Gastrocnemius medialis (tissue), 4 donors: Measurements from ENCODE around the gene SPACA5. TPM values are rescaled to one million over a fixed set of nuclear protein-coding genes. Genes with fewer than 3 reads are reported as not detected.
"Not testable (repeated sequence)": the region's sequence is repeated elsewhere in the genome, so short reads cannot be mapped to it uniquely, and the experiment has no call there.

Source experiments
- ATAC-seq, 2 donors: fragments of 150-250 bp; one replicate each; pipeline ENCODE4 v1.9.1; 2016
- DNase-seq, 2 donors: peaks; one replicate each; pipeline ENCODE4 v3.0.0-alpha.2; 2019
- H3K27ac ChIP-seq, 4 donors: fragments of 200-600 bp; sonication (generic); 1 replicate in 1 of 4; 2 replicates in 3 of 4; pipeline ENCODE4 v1.5.1; 2016 to 2018; ENCODE audit warnings: mild to moderate bottlenecking in 2 of 4, moderate library complexity in 1 of 4
- H3K27me3 ChIP-seq, 3 donors: fragments of 200-600 bp; sonication (generic) in 2 of 3; 1 replicate in 1 of 3; 2 replicates in 2 of 3; pipeline versions ENCODE4 v1.5.1 to v1.6.0; 2016 to 2019; ENCODE audit warnings: mild to moderate bottlenecking in 1 of 3, moderate library complexity in 1 of 3
- H3K36me3 ChIP-seq, 2 donors: fragments of 200-600 bp; sonication (generic) in 1 of 2; one replicate each; pipeline ENCODE4 v1.5.1; 2017 to 2018
- H3K4me1 ChIP-seq, 2 donors: fragments of 200-600 bp; sonication (generic) in 1 of 2; one replicate each; pipeline ENCODE4 v1.5.1; 2016 to 2017; ENCODE audit warnings: mild to moderate bottlenecking in 2 of 2
- H3K4me3 ChIP-seq, 4 donors: fragments of 200-600 bp; sonication (generic) in 3 of 4; 1 replicate in 1 of 4; 2 replicates in 3 of 4; pipeline ENCODE4 v1.5.1; 2016 to 2019; ENCODE audit warnings: mild to moderate bottlenecking in 2 of 4
- H3K9me3 ChIP-seq, 3 donors: fragments of 200-600 bp; sonication (generic) in 2 of 3; 1 replicate in 1 of 3; 2 replicates in 2 of 3; pipeline ENCODE4 v1.5.1; 2016 to 2019
- POLR2A ChIP-seq, 2 donors: fragments of 450-650 bp; IDR thresholded peaks; one replicate each; pipeline ENCODE4 v1.6.1; 2017; ENCODE audit warnings: antibody characterized with exemption in 2 of 2, mild to moderate bottlenecking in 2 of 2, moderate library complexity in 2 of 2
- in situ Hi-C, 4 donors: fragments of 200-750 bp; cut with MboI; loops; one replicate each; pipeline versions ENCODE4 v1.15.0 to v1.8.0; 2017; ENCODE audit warnings: low sequenced_read_pairs in 4 of 4
- intact Hi-C: fragments of 100-400 bp; cut with DNase I; formaldehyde crosslinking; loops from one replicate; pipeline ENCODE4 v1.15.1; 2023; ENCODE audit warnings: low total_unique reads
- total RNA-seq, 4 donors: library from RNA; depleted of rRNA; stranded (reverse); fragments of >200 nt; gene quantifications; one replicate each; pipeline versions ENCODE4 v1.1.0 to v1.2.3, GENCODE V29; 2016
- TF ChIP-seq, protein P1 (sequence below), 5 experiments: fragments of 450-650 bp in 3 of 5; fragments of 200-600 bp in 2 of 5; sonication (generic) in 2 of 5; IDR thresholded peaks in 4 of 5; conservative IDR thresholded peaks in 1 of 5; 1 replicate in 4 of 5; 2 replicates in 1 of 5; pipeline ENCODE4 v1.5.1; 2016 to 2019; ENCODE audit warnings: antibody characterized with exemption in 5 of 5, mild to moderate bottlenecking in 3 of 5, moderate library complexity in 3 of 5

Gene SPACA5
- total RNA-seq, 4 donors from 2014 or later = not detected

DNA sequence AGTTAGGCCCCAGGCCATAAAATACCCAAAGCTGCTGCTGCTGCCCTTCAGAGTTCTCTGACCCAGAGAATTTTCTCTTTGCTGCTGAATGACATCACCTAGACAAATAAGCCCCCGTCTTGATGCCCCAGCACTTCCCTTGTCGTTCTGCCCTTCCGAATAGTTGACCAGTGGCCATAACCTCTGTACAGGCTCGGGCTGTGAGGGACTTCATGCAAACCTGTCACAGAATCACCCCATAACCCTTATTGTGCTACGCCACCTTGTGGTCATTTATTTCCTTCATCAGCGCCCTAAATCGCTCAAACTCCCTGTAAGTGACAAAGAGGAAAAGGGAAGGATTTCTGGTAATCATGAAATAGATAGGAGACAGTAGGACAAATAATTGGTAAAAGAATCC lies 18.8 kb downstream of the SPACA5 start:
- peak; percentile 50 to 54 for ATAC-seq
- Histone ChIP-seq H3K9me3 (no peaks in the 10 kb centered on the region), H3K4me3 (no peak overlapping the region), H3K36me3 (no peaks in the 10 kb centered on the region), H3K27me3 (no peaks in the 10 kb centered on the region), H3K27ac (no peak overlapping the region), H3K4me1 (peaks cover 0 to 4% of the 10 kb centered on the region in 2 donors)
- peak in 1 of 2 donors; percentile 4 for DNase-seq
- in situ Hi-C loops (loop anchor here (10.0 to 25.0 kb wide), 2 partner anchors 163 to 191 kb away; partner anchors contain the start of gene ZNF81 (in 3 of the 4)), intact Hi-C loops (loop anchor here (5.0 to 10.0 kb wide), 4 partner anchors 173 to 779 kb away; partner anchors contain the start of genes ARAF, ELK1, HDAC6 and UXT)
- TF ChIP-seq, protein P1, sequence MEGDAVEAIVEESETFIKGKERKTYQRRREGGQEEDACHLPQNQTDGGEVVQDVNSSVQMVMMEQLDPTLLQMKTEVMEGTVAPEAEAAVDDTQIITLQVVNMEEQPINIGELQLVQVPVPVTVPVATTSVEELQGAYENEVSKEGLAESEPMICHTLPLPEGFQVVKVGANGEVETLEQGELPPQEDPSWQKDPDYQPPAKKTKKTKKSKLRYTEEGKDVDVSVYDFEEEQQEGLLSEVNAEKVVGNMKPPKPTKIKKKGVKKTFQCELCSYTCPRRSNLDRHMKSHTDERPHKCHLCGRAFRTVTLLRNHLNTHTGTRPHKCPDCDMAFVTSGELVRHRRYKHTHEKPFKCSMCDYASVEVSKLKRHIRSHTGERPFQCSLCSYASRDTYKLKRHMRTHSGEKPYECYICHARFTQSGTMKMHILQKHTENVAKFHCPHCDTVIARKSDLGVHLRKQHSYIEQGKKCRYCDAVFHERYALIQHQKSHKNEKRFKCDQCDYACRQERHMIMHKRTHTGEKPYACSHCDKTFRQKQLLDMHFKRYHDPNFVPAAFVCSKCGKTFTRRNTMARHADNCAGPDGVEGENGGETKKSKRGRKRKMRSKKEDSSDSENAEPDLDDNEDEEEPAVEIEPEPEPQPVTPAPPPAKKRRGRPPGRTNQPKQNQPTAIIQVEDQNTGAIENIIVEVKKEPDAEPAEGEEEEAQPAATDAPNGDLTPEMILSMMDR (IDR thresholded peaks at IDR 0.05 in 4 of 5, conservative IDR thresholded peaks at IDR 0.05 in 1 of 5) = peak in 4 of 5 experiments; percentile 21 to 62 (median 54)
- no peak for TF ChIP-seq POLR2A (IDR thresholded peaks at IDR 0.05)

DNA sequence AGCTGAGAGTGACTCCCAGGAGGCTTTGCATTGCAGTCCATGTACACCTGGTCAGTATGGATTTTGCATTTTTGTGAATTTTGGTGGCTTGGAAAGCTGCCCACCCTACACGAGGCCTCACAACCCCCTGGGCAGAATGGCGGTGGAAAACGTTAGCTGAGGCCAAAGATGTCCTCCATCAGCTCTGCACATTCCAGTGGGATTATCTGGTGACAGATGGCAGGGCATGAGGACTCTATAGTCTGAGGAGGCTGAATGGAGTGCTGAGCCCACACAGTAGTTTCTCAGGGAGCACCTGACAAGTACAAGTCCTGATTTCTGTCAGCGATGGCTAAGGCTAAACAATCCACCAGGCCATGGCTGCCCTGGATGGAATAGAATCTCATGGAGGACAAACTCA lies 20.8 kb downstream of the SPACA5 start:
- intact Hi-C loops (loop anchor here (2.0 to 10.0 kb wide), 5 partner anchors 175 to 777 kb away; partner anchors contain the start of genes ARAF, ELK1, HDAC6 and UXT), in situ Hi-C loops (loop anchor here (10.0 to 25.0 kb wide), 2 partner anchors 165 to 193 kb away; partner anchors contain the start of gene ZNF81 (in 3 of the 4))
- H3K4me1 ChIP-seq, H3K27me3 ChIP-seq, DNase-seq, H3K9me3 ChIP-seq, H3K4me3 ChIP-seq, H3K27ac ChIP-seq, ATAC-seq, H3K36me3 ChIP-seq: not testable (repeated sequence)

DNA sequence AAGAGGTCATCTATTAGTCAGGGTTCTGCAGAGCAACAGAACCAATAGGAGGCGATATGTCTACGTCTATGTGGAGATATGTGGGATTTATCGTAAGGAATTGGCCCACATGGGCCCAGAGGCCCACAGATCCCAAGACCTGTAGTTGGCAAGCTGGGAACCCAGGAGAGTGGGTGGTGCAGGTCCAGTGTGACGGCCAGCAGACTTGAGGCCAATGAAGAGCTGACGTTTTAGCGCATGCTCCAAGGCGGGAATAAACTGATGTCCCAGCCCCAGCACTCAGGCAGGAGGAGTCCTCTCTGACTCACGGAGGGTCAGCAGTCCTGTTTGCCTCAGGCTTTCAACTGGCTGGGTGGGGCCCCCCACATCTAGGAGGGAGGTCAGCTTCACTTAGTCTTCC lies 21.3 kb downstream of the SPACA5 start:
- no peak for DNase-seq
- no peak overlapping the region for H3K4me3 ChIP-seq
- H3K36me3 ChIP-seq = no peaks in the 10 kb centered on the region
- H3K9me3 ChIP-seq = no peaks in the 10 kb centered on the region
- H3K27me3 ChIP-seq = no peaks in the 10 kb centered on the region
- in situ Hi-C loops = loop anchor here (10.0 to 25.0 kb wide), 2 partner anchors 166 to 193 kb away; partner anchors contain the start of gene ZNF81 (in 3 of the 4)
- H3K4me1 ChIP-seq = peaks cover 0 to 4% of the 10 kb centered on the region in 2 donors
- TF ChIP-seq POLR2A (IDR thresholded peaks at IDR 0.05) = no peak
- TF ChIP-seq, protein P1 (IDR thresholded peaks at IDR 0.05 in 4 of 5, conservative IDR thresholded peaks at IDR 0.05 in 1 of 5) = no peak
- no peak for ATAC-seq
- no peak overlapping the region for H3K27ac ChIP-seq
- intact Hi-C loops = loop anchor here (5.0 to 10.0 kb wide), 4 partner anchors 176 to 777 kb away; partner anchors contain the start of genes ARAF, ELK1, HDAC6 and UXT

DNA sequence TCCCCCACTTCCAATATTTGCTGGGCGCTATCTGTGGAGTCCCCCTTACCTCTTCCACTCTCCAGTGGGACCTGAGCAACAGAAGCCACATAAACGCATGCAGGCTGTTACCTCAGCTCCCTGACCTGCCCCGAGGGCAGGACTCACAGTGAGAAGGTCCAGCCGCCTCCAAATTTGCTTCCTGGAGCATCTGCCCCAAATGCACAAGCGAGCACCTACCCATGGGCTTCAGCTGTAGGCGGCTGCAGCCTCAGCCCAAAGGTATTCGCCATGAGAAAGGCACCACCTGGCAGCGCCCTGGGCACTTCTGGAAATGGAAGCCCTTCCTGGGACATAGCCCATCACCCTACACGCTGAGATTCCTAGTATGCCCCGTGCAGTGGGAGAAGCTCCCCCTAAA lies 23.4 kb downstream of the SPACA5 start:
- in situ Hi-C loops = loop anchor here in 1 of 4 donors (25.0 kb wide), 1 partner anchor 168 kb away; no protein-coding TSS in a partner anchor
- peaks cover 0 to 4% of the 10 kb centered on the region in 2 donors for H3K4me1 ChIP-seq
- no peak for ATAC-seq
- H3K36me3 ChIP-seq = no peaks in the 10 kb centered on the region
- no peak overlapping the region for H3K27ac ChIP-seq
- TF ChIP-seq, protein P1 (IDR thresholded peaks at IDR 0.05 in 4 of 5, conservative IDR thresholded peaks at IDR 0.05 in 1 of 5) = no peak
- no peak for TF ChIP-seq POLR2A (IDR thresholded peaks at IDR 0.05)
- H3K27me3 ChIP-seq = no peaks in the 10 kb centered on the region
- intact Hi-C loops = no loop called here
- no peak for DNase-seq
- H3K9me3 ChIP-seq = no peaks in the 10 kb centered on the region
- no peak overlapping the region for H3K4me3 ChIP-seq

DNA sequence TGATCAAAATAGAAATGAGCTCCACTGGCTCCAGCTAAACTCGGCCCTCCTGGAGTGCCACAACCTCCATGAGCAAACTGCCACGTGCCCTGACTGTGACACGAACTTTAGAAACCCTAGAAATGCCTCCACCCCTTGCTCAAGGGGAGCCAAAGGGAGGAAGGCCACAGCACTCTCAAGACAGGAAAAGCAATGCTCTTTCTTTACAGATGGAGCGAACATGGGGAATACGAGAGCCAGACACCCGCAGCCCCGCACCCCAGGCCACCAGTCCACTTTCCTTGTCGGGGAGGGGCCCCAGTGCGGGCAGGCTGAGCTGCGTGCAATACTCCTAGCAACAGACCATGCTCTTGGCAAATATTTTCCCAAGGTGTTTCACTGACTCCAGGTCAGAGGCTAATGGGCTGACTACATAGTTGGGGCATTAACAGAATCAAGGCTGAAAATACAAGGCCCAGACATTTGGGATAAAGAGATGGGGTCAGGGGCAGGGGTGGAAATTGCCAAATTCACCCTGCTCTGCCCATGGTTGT lies 23.9 kb downstream of the SPACA5 start:
- H3K9me3 ChIP-seq, H3K27ac ChIP-seq, H3K4me1 ChIP-seq, H3K27me3 ChIP-seq, H3K4me3 ChIP-seq, ATAC-seq, DNase-seq, intact Hi-C loops, H3K36me3 ChIP-seq: not testable (repeated sequence)
- in situ Hi-C loops = loop anchor here in 1 of 4 donors (25.0 kb wide), 1 partner anchor 168 kb away; no protein-coding TSS in a partner anchor
